ENCODE measurements around the gene MAPRE2.

MAPRE2 gene

DNA sequence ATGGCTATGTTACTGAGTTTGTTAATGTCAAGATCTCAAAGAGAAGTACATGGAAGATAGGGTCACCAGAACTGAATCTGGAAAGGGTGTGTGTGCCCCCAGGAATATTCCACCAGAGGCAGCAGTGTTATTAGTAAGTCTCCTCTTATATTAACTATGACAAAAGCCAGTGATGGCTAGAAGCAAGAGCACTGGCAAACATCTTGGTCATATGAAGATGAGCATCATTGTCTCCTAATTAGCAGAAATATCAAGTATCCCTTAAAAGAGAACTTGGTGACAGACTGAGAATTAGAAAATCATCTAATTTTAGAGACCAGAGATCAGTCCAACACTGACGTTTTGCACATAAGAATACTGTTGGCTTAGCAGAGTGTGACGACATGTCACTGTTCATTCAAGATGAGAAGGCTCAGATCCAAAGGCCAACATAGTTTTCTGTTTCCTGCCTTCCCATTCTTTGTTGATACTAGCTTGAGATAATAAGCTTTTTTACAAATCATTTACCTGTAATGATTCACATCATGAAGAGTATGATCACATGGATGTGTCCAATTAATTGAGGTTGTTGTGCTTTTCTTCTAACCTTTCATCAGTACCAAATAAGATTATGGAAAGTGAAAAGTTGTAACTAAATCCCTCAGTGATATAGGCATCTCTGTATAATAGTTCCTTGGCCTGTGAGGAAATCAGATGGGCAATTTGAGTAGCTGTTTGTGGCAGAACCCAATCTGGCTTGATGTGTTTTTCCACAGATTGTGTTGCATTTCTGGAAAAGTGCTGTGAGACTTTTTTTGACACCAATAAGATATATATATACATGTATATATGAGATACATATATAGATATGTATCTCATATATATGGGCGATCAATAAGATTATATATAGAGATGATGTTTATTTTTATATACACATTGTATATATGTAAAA, 44.5 kb downstream of the MAPRE2 start:
- DNase-seq (ENCODE audit: low spot score): no peak
- Histone ChIP-seq H3K27me3 (ENCODE audit: insufficient read depth, poor library complexity, severe bottlenecking) (no peaks in the 10 kb centered on the region), H3K4me3 (ENCODE audit: severe bottlenecking) (no peak overlapping the region), H3K4me1 (ENCODE audit: insufficient read depth, poor library complexity, severe bottlenecking) (no peaks in the 10 kb centered on the region), H3K36me3 (ENCODE audit: low read depth) (no peaks in the 10 kb centered on the region), H3K9me3 (ENCODE audit: severe bottlenecking) (no peaks in the 10 kb centered on the region), H3K27ac (ENCODE audit: poor library complexity, severe bottlenecking) (no peak overlapping the region)
- ATAC-seq (ENCODE audit: low read depth): no peak
- TF ChIP-seq, protein P1, sequence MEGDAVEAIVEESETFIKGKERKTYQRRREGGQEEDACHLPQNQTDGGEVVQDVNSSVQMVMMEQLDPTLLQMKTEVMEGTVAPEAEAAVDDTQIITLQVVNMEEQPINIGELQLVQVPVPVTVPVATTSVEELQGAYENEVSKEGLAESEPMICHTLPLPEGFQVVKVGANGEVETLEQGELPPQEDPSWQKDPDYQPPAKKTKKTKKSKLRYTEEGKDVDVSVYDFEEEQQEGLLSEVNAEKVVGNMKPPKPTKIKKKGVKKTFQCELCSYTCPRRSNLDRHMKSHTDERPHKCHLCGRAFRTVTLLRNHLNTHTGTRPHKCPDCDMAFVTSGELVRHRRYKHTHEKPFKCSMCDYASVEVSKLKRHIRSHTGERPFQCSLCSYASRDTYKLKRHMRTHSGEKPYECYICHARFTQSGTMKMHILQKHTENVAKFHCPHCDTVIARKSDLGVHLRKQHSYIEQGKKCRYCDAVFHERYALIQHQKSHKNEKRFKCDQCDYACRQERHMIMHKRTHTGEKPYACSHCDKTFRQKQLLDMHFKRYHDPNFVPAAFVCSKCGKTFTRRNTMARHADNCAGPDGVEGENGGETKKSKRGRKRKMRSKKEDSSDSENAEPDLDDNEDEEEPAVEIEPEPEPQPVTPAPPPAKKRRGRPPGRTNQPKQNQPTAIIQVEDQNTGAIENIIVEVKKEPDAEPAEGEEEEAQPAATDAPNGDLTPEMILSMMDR (IDR thresholded peaks at IDR 0.05; ENCODE audit: poor library complexity, severe bottlenecking): no peak

DNA sequence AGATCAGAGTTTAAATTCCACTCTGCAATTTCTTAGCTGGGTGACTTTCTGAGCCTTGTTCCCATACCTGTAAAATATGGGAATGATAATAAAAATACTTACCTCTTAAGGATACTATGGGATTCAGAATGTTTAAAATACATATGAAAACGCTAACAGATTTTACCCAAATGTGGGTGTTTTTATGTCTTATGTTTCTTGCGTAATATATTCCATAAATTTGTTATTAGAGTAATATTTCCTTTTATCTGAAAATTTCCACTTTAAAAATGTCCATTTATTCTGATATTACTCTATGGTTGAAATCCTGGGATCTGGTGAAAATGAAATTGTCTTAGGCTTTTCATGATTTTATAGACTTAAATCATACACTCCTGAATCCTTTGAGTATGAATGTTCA, 45.5 kb downstream of the MAPRE2 start:
- Histone ChIP-seq H3K4me1 (ENCODE audit: insufficient read depth, poor library complexity, severe bottlenecking) (no peaks in the 10 kb centered on the region), H3K4me3 (ENCODE audit: severe bottlenecking) (no peak overlapping the region), H3K9me3 (ENCODE audit: severe bottlenecking) (no peaks in the 10 kb centered on the region), H3K27ac (ENCODE audit: poor library complexity, severe bottlenecking) (no peak overlapping the region), H3K36me3 (ENCODE audit: low read depth) (no peaks in the 10 kb centered on the region), H3K27me3 (ENCODE audit: insufficient read depth, poor library complexity, severe bottlenecking) (no peaks in the 10 kb centered on the region)
- TF ChIP-seq, protein P1 (IDR thresholded peaks at IDR 0.05; ENCODE audit: poor library complexity, severe bottlenecking): no peak
- no peak for DNase-seq (ENCODE audit: low spot score)
- ATAC-seq (ENCODE audit: low read depth): no peak

DNA sequence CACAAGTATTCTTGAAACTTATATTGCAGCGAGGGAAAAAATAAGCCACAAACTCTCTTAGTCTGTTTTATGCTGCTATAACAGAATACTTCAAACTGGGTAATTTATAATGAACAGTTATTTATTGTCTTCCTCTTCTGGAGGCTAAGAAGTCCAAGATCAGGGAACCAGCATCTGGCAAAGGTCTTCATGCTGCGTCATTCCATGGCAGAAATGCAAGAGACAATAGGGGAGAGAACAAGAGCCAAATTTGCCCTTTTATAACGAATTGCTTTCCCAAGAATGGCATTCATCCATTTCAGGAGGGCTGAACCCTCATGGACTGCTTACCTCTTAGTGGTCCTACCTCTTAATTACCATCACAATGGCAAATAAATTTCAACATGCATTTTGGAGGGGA, 46.5 kb downstream of the MAPRE2 start:
- ATAC-seq (ENCODE audit: low read depth) (no peak), DNase-seq (ENCODE audit: low spot score) (no peak)
- TF ChIP-seq, protein P1 (IDR thresholded peaks at IDR 0.05; ENCODE audit: poor library complexity, severe bottlenecking): no peak
- Histone ChIP-seq H3K9me3 (ENCODE audit: severe bottlenecking) (no peaks in the 10 kb centered on the region), H3K36me3 (ENCODE audit: low read depth) (no peaks in the 10 kb centered on the region), H3K27me3 (ENCODE audit: insufficient read depth, poor library complexity, severe bottlenecking) (no peaks in the 10 kb centered on the region), H3K4me1 (ENCODE audit: insufficient read depth, poor library complexity, severe bottlenecking) (no peaks in the 10 kb centered on the region), H3K27ac (ENCODE audit: poor library complexity, severe bottlenecking) (no peak overlapping the region), H3K4me3 (ENCODE audit: severe bottlenecking) (no peak overlapping the region)

GRCh38 chr18:35088921-35089320, 47.7 kb downstream of the MAPRE2 start:
- H3K4me1 ChIP-seq (ENCODE audit: insufficient read depth, poor library complexity, severe bottlenecking): no peaks in the 10 kb centered on the region
- H3K27me3 ChIP-seq (ENCODE audit: insufficient read depth, poor library complexity, severe bottlenecking): no peaks in the 10 kb centered on the region
- H3K36me3 ChIP-seq (ENCODE audit: low read depth): no peaks in the 10 kb centered on the region
- no peak overlapping the region for H3K27ac ChIP-seq (ENCODE audit: poor library complexity, severe bottlenecking)
- TF ChIP-seq, protein P1 (IDR thresholded peaks at IDR 0.05; ENCODE audit: poor library complexity, severe bottlenecking): no peak
- no peak overlapping the region for H3K4me3 ChIP-seq (ENCODE audit: severe bottlenecking)
- DNase-seq (ENCODE audit: low spot score) (no peak), ATAC-seq (ENCODE audit: low read depth) (no peak)
- H3K9me3 ChIP-seq (ENCODE audit: severe bottlenecking): no peaks in the 10 kb centered on the region

- DNase-seq (ENCODE audit: low spot score) (no peak), ATAC-seq (ENCODE audit: low read depth) (no peak)
- H3K4me1 ChIP-seq (ENCODE audit: insufficient read depth, poor library complexity, severe bottlenecking): no peaks in the 10 kb centered on the region
- TF ChIP-seq, protein P1 (IDR thresholded peaks at IDR 0.05; ENCODE audit: poor library complexity, severe bottlenecking): no peak
- no peaks in the 10 kb centered on the region for H3K9me3 ChIP-seq (ENCODE audit: severe bottlenecking)
- H3K27ac ChIP-seq (ENCODE audit: poor library complexity, severe bottlenecking): no peak overlapping the region
- H3K27me3 ChIP-seq (ENCODE audit: insufficient read depth, poor library complexity, severe bottlenecking): no peaks in the 10 kb centered on the region
- H3K36me3 ChIP-seq (ENCODE audit: low read depth): no peaks in the 10 kb centered on the region
- no peak overlapping the region for H3K4me3 ChIP-seq (ENCODE audit: severe bottlenecking)
Measured at GRCh38 chr18:35089382-35089781, 48.2 kb downstream of the MAPRE2 start.

Data from RWPE2 (cell line).